Central memory CD4-positive, alpha-beta T cell (primary cell): ENCODE measurements around the gene METTL8.
"Not testable (repeated sequence)": the region's sequence is repeated elsewhere in the genome, so short reads cannot be mapped to it uniquely, and the experiment has no call there.

ENCODE experiments used
- DNase-seq: peaks from one replicate; pipeline ENCODE4 v3.0.0; 2022

Gene METTL8

GRCh38 chr2:171341394-171342066 is 92.3 kb downstream of the METTL8 start:
- DNase-seq: no peak

GRCh38 chr2:171334946-171335345 is 98.8 kb downstream of the METTL8 start:
- DNase-seq: no peak

- no peak for DNase-seq
These were observed 99.6 kb downstream of the METTL8 start for GRCh38 chr2:171334171-171334570.

GRCh38 chr2:171330155-171330956 is 103.4 kb downstream of the METTL8 start:
- no peak for DNase-seq

- DNase-seq: peak; percentile 8
These were observed 106.7 kb downstream of the METTL8 start for GRCh38 chr2:171327043-171327496.

- peak; percentile 62 for DNase-seq
These were observed 107.8 kb downstream of the METTL8 start for GRCh38 chr2:171325886-171326585.

GRCh38 chr2:171323971-171324528 is 109.7 kb downstream of the METTL8 start:
- no peak for DNase-seq

- DNase-seq: no peak
These were observed 110.9 kb downstream of the METTL8 start for GRCh38 chr2:171322928-171323327.

GRCh38 chr2:171320731-171321130 is 113.1 kb downstream of the METTL8 start:
- no peak for DNase-seq

GRCh38 chr2:171320208-171320621 is 113.6 kb downstream of the METTL8 start:
- DNase-seq: no peak

GRCh38 chr2:171319164-171319810 is 114.5 kb downstream of the METTL8 start:
- DNase-seq: peak; percentile 61

GRCh38 chr2:171318463-171318934 is 115.3 kb downstream of the METTL8 start:
- no peak for DNase-seq

- no peak for DNase-seq
These were observed 116.2 kb downstream of the METTL8 start for GRCh38 chr2:171317492-171318125.

- DNase-seq: no peak
These were observed 116.9 kb downstream of the METTL8 start for GRCh38 chr2:171316755-171317337.

- no peak for DNase-seq
These were observed 117.6 kb downstream of the METTL8 start for GRCh38 chr2:171316220-171316619.

- no peak for DNase-seq
These were observed 118.0 kb downstream of the METTL8 start for GRCh38 chr2:171315781-171316180.

- DNase-seq: not testable (repeated sequence)
These were observed 121.6 kb downstream of the METTL8 start for GRCh38 chr2:171312182-171312581.

GRCh38 chr2:171311589-171311988 is 122.2 kb downstream of the METTL8 start:
- DNase-seq: not testable (repeated sequence)

GRCh38 chr2:171310889-171311288 is 122.9 kb downstream of the METTL8 start:
- no peak for DNase-seq

GRCh38 chr2:171309455-171310286 is 124.1 kb downstream of the METTL8 start:
- no peak for DNase-seq
